ENCODE data around the gene C5orf52. TPM values are rescaled to one million over a fixed set of nuclear protein-coding genes. Genes with fewer than 3 reads are reported as not detected.

C5orf52 gene
- total RNA-seq, 1 experiment from 2014 or later: not detected

- no peak overlapping the region for H4K5ac ChIP-seq (ENCODE audit: insufficient read length, low read depth, low read length)
These were observed 9.7 kb downstream of the C5orf52 start for GRCh38 chr5:157681048-157681447.

More at GRCh38 chr5:157681048-157681447, 9.7 kb downstream of the C5orf52 start:
- no peaks in the 10 kb centered on the region for H3K9me3 ChIP-seq (ENCODE audit: control insufficient read depth, low read depth, low read length)
- H3K23me2 ChIP-seq (ENCODE audit: insufficient read length, low read depth, low read length, poor library complexity, severe bottlenecking): no peaks in the 10 kb centered on the region
- H3K4me1 ChIP-seq (ENCODE audit: insufficient read depth, low read length): no peaks in the 10 kb centered on the region
- Mint-ChIP-seq H3K36me3 (ENCODE audit: insufficient read depth in 1 of 3, low read depth in 3 of 3) (no peaks in the 10 kb centered on the region), H3K27ac (no peak overlapping the region), H3K27me3 (ENCODE audit: low read depth) (no peaks in the 10 kb centered on the region; the same call in none of the 2 replicates), H3K4me1 (no peaks in the 10 kb centered on the region), H3K4me3 (no peak overlapping the region), H3K9me3 (no peaks in the 10 kb centered on the region)
- H3K23ac ChIP-seq (ENCODE audit: insufficient read length, low read depth, low read length): no peak overlapping the region
- H3K27ac ChIP-seq (ENCODE audit: insufficient read length, low read depth, low read length): no peak overlapping the region
- no peak overlapping the region for H2BK20ac ChIP-seq (ENCODE audit: low read depth, low read length, poor library complexity, severe bottlenecking)
- H2AFZ ChIP-seq (ENCODE audit: low read length): no peak overlapping the region
- no peaks in the 10 kb centered on the region for H3K27me3 ChIP-seq (ENCODE audit: insufficient read depth, low read length)
- H3T11ph ChIP-seq (ENCODE audit: low read length): no peak overlapping the region
- no peak overlapping the region for H4K91ac ChIP-seq (ENCODE audit: insufficient read length, low read depth, low read length)
- H4K8ac ChIP-seq (replicated peaks; ENCODE audit: insufficient read length, low read depth, low read length): no peak overlapping the region
- no peak for TF ChIP-seq CTCF (conservative IDR thresholded peaks at IDR 0.05)
- H2BK5ac ChIP-seq (ENCODE audit: insufficient read length, low read length): no peak overlapping the region
- no peaks in the 10 kb centered on the region for H3K79me2 ChIP-seq (ENCODE audit: insufficient read depth, low read length)
- H3K9ac ChIP-seq (ENCODE audit: extremely low read depth, insufficient read length, low read length): no peak overlapping the region
- H3K18ac ChIP-seq (ENCODE audit: insufficient read length, low read depth, low read length): no peak overlapping the region
- no peak overlapping the region for H2AK5ac ChIP-seq (ENCODE audit: insufficient read length, low read length)
- no peak overlapping the region for H2BK12ac ChIP-seq (ENCODE audit: insufficient read length, low read depth, low read length)
- H3K56ac ChIP-seq (ENCODE audit: insufficient read length, low read depth, low read length): no peak overlapping the region
- no peak overlapping the region for H3K4me2 ChIP-seq (ENCODE audit: insufficient read depth, insufficient read length, low read length)
- H3K79me1 ChIP-seq (ENCODE audit: insufficient read depth, low read depth, low read length, poor library complexity, severe bottlenecking): no peaks in the 10 kb centered on the region
- H4K20me1 ChIP-seq (ENCODE audit: control insufficient read depth, insufficient read depth, insufficient read length): no peaks in the 10 kb centered on the region
- no peak for DNase-seq
- no peak overlapping the region for H3K4ac ChIP-seq (ENCODE audit: low read depth, low read length)
- WGBS (ENCODE audit: extremely low coverage, insufficient read length, low lambda C conversion rate): no CpG with 5 or more reads among the region's 4 CpGs
- H2BK15ac ChIP-seq (ENCODE audit: low read depth, low read length): no peak overlapping the region
- H3K14ac ChIP-seq (ENCODE audit: insufficient read depth, low read length): no peak overlapping the region
- no peak overlapping the region for H2BK120ac ChIP-seq (ENCODE audit: low read depth, low read length, poor library complexity, severe bottlenecking)

Data from H9 (cell line).